Activated T-helper 2 cell treated with anti-CD3 and anti-CD28 coated beads, Interferon-gamma antibody, Interleukin-2, Interleukin-4, amounts not matched to agents 10 μg/mL and 5 μg/mL and 100 μg/mL, durations not matched to agents 14 hours and 24 hours and 36 hours (primary cell): ENCODE measurements around the gene RPGR. TPM values are rescaled to one million over a fixed set of nuclear protein-coding genes. Genes with fewer than 3 reads are reported as not detected.

Experiments
- DNase-seq: peaks from one replicate; pipeline ENCODE4 v3.0.0; 2021; ENCODE audit warnings: low spot score
- H3K27ac Mint-ChIP-seq: one replicate; pipeline ENCODE4 v1.8.0; 2021; ENCODE audit warnings: mixed read lengths
- H3K27me3 Mint-ChIP-seq: one replicate; pipeline ENCODE4 v1.8.0; 2021; ENCODE audit warnings: low read depth, mixed read lengths
- H3K36me3 Mint-ChIP-seq: one replicate; pipeline ENCODE4 v1.8.0; 2021; ENCODE audit warnings: low read depth, mixed read lengths
- H3K4me1 Mint-ChIP-seq: one replicate; pipeline ENCODE4 v1.8.0; 2021; ENCODE audit warnings: low read depth, mixed read lengths
- H3K4me3 Mint-ChIP-seq: one replicate; pipeline ENCODE4 v1.8.0; 2021; ENCODE audit warnings: low read depth, mild to moderate bottlenecking, moderate library complexity, mixed read lengths
- H3K9me3 Mint-ChIP-seq: one replicate; pipeline ENCODE4 v1.8.0; 2021; ENCODE audit warnings: mixed read lengths
- intact Hi-C: fragments of 100-400 bp; cut with micrococcal nuclease; formaldehyde crosslinking; loops from one replicate; pipeline ENCODE4 v1.15.1; 2023
- total RNA-seq: library from RNA; stranded (reverse); gene quantifications from 2 replicates; pipeline ENCODE4 v1.2.3, GENCODE V29; 2022

RPGR gene
- total RNA-seq, 1 donor from 2014 or later = 7.3 TPM

GRCh38 chrX:38351346-38351745 is 24.0 kb upstream of the RPGR start:
- no peak overlapping the region for H3K27ac Mint-ChIP-seq
- peaks cover 7% of the 10 kb centered on the region for H3K27me3 Mint-ChIP-seq

GRCh38 chrX:38347136-38347535 is 19.8 kb upstream of the RPGR start:
- Mint-ChIP-seq H3K27me3 (peaks cover 9% of the 10 kb centered on the region), H3K36me3 (no peaks in the 10 kb centered on the region), H3K4me1 (peaks cover 4% of the 10 kb centered on the region), H3K27ac (no peak overlapping the region), H3K9me3 (no peaks in the 10 kb centered on the region), H3K4me3 (no peak overlapping the region)
- DNase-seq = no peak
- intact Hi-C loops = no loop called here

More at GRCh38 chrX:38351346-38351745, 24.0 kb upstream of the RPGR start:
- intact Hi-C loops = no loop called here
- DNase-seq = no peak
- no peaks in the 10 kb centered on the region for H3K36me3 Mint-ChIP-seq
- no peaks in the 10 kb centered on the region for H3K9me3 Mint-ChIP-seq
- peaks cover 4% of the 10 kb centered on the region for H3K4me1 Mint-ChIP-seq
- H3K4me3 Mint-ChIP-seq = no peak overlapping the region

DNA sequence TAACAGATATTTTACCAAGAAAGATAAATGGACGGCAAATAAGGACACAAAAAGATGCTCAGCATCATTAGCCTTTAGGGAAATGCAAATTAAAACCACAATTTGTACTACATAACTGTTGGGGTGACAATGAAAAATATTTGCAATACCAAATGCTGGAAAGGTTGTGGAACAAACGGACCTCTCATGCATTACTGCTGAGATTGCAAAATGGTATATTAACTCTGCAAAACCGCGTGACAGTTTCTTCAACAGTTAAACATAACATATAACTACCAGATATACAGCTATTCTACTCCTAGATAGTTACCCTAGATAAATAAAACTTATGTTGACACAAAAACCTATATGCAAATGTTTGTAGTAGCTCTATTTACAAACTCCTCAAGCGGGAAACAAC is 18.8 kb upstream of the RPGR start:
- Mint-ChIP-seq H3K4me1 (peaks cover 4% of the 10 kb centered on the region), H3K9me3 (no peaks in the 10 kb centered on the region), H3K4me3 (no peak overlapping the region), H3K27ac (no peak overlapping the region), H3K27me3 (peaks cover 14% of the 10 kb centered on the region), H3K36me3 (no peaks in the 10 kb centered on the region)
- intact Hi-C loops = no loop called here
- DNase-seq = no peak

- Mint-ChIP-seq H3K4me1 (peaks cover 4% of the 10 kb centered on the region), H3K27ac (no peak overlapping the region), H3K4me3 (no peak overlapping the region), H3K36me3 (no peaks in the 10 kb centered on the region), H3K27me3 (peaks cover 11% of the 10 kb centered on the region), H3K9me3 (no peaks in the 10 kb centered on the region)
- no peak for DNase-seq
- intact Hi-C loops = no loop called here
These were observed 15.8 kb upstream of the RPGR start for GRCh38 chrX:38342853-38343778.

DNA sequence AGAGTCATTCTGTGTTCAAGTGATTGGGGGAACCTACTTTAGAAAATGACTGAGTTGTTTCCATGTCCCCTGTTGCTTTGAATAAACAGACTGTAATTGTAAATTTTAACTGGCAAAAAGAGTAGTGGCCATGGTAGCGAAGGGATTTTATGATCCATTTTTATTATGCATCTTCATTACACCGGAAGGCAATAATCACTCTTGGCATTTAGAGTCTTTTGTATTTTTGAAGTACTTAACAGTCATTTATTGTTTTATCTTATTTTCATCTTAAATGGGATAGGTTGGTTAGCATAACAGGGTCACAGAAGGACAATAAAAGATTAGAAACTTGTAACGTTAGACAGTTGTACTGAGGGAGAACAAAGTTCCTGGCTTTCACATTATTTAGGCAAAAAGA is 14.1 kb upstream of the RPGR start:
- Mint-ChIP-seq H3K4me3 (no peak overlapping the region), H3K36me3 (no peaks in the 10 kb centered on the region), H3K9me3 (no peaks in the 10 kb centered on the region), H3K27me3 (peaks cover 12% of the 10 kb centered on the region), H3K4me1 (peaks cover 1% of the 10 kb centered on the region), H3K27ac (no peak overlapping the region)
- intact Hi-C loops = no loop called here
- no peak for DNase-seq

GRCh38 chrX:38336538-38337240 is 9.4 kb upstream of the RPGR start:
- peaks cover 13% of the 10 kb centered on the region for H3K27me3 Mint-ChIP-seq
- intact Hi-C loops = no loop called here
- no peaks in the 10 kb centered on the region for H3K9me3 Mint-ChIP-seq
- H3K4me1 Mint-ChIP-seq = no peaks in the 10 kb centered on the region
- H3K4me3 Mint-ChIP-seq = no peak overlapping the region
- no peak for DNase-seq
- H3K27ac Mint-ChIP-seq = no peak overlapping the region
- no peaks in the 10 kb centered on the region for H3K36me3 Mint-ChIP-seq

DNA sequence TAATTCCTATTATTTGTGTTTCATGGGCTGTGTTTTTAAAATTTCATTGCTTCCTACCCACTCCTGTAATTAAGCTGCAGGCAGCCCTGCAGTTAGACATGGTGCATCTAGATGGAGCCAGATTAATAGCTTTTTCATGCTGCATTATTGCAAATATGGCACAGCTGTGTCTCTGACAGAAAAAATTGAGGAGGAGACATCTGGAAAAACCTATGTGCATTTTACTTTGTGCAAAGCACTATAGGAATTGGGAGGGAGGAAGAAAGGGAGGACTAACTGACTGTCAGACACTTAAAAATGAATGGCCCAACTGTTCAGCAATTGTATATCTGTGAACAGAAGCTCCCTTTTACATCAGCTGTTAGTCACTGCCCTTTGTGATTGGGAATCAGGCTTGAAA is 8.1 kb upstream of the RPGR start:
- Mint-ChIP-seq H3K9me3 (no peaks in the 10 kb centered on the region), H3K27me3 (peaks cover 7% of the 10 kb centered on the region), H3K36me3 (no peaks in the 10 kb centered on the region), H3K4me1 (no peaks in the 10 kb centered on the region), H3K27ac (no peak overlapping the region), H3K4me3 (no peak overlapping the region)
- intact Hi-C loops = no loop called here
- DNase-seq = no peak

DNA sequence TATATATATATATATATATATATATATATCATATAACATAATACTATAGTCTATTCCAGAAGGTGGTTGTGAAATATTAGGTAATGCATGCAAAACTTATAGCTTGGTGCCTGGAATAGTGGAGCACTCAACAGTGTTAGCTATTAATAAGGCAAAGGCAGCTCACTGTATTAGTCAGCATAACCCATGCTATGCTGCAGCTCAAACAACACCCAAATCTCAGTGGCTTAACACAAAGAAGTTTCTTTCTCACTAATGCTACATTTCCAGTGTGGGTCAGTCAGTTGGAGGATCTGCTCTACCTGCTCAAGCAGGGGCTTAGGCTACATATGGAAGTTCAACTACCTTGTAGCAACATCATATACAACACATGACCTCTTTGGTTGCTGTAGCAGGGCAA is 5.2 kb upstream of the RPGR start:
- H3K9me3 Mint-ChIP-seq = no peaks in the 10 kb centered on the region
- intact Hi-C loops = no loop called here
- no peak overlapping the region for H3K4me3 Mint-ChIP-seq
- no peak overlapping the region for H3K27ac Mint-ChIP-seq
- H3K27me3 Mint-ChIP-seq = peaks cover 7% of the 10 kb centered on the region
- DNase-seq = no peak
- H3K36me3 Mint-ChIP-seq = no peaks in the 10 kb centered on the region
- H3K4me1 Mint-ChIP-seq = peaks cover 14% of the 10 kb centered on the region

GRCh38 chrX:38327775-38328081 is 419 bp upstream of the RPGR start:
- no peaks in the 10 kb centered on the region for H3K27me3 Mint-ChIP-seq
- peak overlapping the region; percentile 82 for H3K27ac Mint-ChIP-seq
- H3K4me3 Mint-ChIP-seq = peak overlapping the region; percentile 89
- no peaks in the 10 kb centered on the region for H3K9me3 Mint-ChIP-seq
- intact Hi-C loops = loop anchor here (5.0 kb wide), 2 partner anchors 400 to 580 kb away; no protein-coding TSS in a partner anchor
- H3K4me1 Mint-ChIP-seq = peaks cover 24% of the 10 kb centered on the region
- DNase-seq = no peak
- H3K36me3 Mint-ChIP-seq = no peaks in the 10 kb centered on the region

GRCh38 chrX:38326086-38326485 is 1.2 kb downstream of the RPGR start:
- Mint-ChIP-seq H3K27me3 (no peaks in the 10 kb centered on the region), H3K36me3 (no peaks in the 10 kb centered on the region), H3K4me1 (peaks cover 24% of the 10 kb centered on the region), H3K9me3 (no peaks in the 10 kb centered on the region), H3K4me3 (peak overlapping the region; percentile 89), H3K27ac (peak overlapping the region; percentile 82)
- intact Hi-C loops = loop anchor here (5.0 kb wide), 2 partner anchors 399 to 579 kb away; no protein-coding TSS in a partner anchor
- DNase-seq = no peak

- no peaks in the 10 kb centered on the region for H3K27me3 Mint-ChIP-seq
- intact Hi-C loops = no loop called here
- H3K4me1 Mint-ChIP-seq = peaks cover 3% of the 10 kb centered on the region
- H3K9me3 Mint-ChIP-seq = no peaks in the 10 kb centered on the region
- no peaks in the 10 kb centered on the region for H3K36me3 Mint-ChIP-seq
- no peak overlapping the region for H3K27ac Mint-ChIP-seq
- H3K4me3 Mint-ChIP-seq = no peak overlapping the region
- no peak for DNase-seq
These were observed 6.5 kb downstream of the RPGR start for GRCh38 chrX:38320819-38321218.

DNA sequence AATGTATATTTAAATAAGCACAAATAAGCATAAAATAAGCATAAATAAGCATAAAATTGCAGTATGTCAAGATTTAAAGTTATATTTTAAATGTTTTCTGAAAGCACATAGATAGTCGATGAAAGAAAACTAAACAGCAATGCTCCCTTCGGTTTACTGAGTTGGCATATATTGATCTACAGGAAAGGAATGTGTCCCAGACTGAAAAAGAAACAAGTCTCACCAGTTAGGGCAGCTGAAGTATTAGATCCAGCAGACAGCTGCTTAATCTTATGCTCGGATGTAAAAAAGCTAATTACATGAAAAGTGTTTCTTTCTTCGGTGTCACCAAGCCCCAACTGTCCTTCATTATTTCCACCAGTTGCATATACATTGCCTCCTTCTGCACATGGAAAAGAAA is 8.7 kb downstream of the RPGR start:
- intact Hi-C loops = no loop called here
- Mint-ChIP-seq H3K4me1 (no peaks in the 10 kb centered on the region), H3K36me3 (peaks cover 3% of the 10 kb centered on the region), H3K4me3 (no peak overlapping the region), H3K9me3 (no peaks in the 10 kb centered on the region), H3K27ac (no peak overlapping the region), H3K27me3 (no peaks in the 10 kb centered on the region)
- no peak for DNase-seq

DNA sequence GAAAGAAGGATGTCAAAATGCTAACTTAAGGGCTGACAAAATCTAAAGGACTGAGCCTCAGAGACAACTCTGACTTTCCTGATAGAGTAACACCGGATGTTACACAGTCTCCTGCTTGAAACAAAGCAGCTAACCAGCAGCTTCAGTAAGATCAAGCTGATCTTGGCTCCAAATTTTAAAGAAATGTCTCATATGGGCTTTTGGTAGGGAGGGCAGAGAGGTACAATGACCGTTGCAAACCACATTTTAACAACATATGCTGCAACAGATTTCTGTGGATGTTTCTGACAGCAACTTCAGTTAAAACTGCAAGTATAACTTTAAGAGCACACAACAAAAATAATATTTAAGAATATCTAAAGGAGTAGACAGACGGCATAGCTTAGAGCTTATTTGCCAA is 9.1 kb downstream of the RPGR start:
- H3K27ac Mint-ChIP-seq = no peak overlapping the region
- H3K9me3 Mint-ChIP-seq = no peaks in the 10 kb centered on the region
- peaks cover 3% of the 10 kb centered on the region for H3K36me3 Mint-ChIP-seq
- no peak overlapping the region for H3K4me3 Mint-ChIP-seq
- intact Hi-C loops = no loop called here
- DNase-seq = no peak
- H3K4me1 Mint-ChIP-seq = no peaks in the 10 kb centered on the region
- no peaks in the 10 kb centered on the region for H3K27me3 Mint-ChIP-seq
